HL-60/S4 treated with phorbol 12-myristate 13-acetate at 8.2 ng/mL for 4 days and 3 days (cell line): ENCODE results near the gene RAB43.

Experiments
- in situ Hi-C: fragments of 300-500 bp; cut with MboI; formaldehyde crosslinking; loops from 2 replicates; pipeline ENCODE4 v1.15.0; 2022; ENCODE audit warnings: low sequenced_read_pairs

The RAB43 gene

DNA sequence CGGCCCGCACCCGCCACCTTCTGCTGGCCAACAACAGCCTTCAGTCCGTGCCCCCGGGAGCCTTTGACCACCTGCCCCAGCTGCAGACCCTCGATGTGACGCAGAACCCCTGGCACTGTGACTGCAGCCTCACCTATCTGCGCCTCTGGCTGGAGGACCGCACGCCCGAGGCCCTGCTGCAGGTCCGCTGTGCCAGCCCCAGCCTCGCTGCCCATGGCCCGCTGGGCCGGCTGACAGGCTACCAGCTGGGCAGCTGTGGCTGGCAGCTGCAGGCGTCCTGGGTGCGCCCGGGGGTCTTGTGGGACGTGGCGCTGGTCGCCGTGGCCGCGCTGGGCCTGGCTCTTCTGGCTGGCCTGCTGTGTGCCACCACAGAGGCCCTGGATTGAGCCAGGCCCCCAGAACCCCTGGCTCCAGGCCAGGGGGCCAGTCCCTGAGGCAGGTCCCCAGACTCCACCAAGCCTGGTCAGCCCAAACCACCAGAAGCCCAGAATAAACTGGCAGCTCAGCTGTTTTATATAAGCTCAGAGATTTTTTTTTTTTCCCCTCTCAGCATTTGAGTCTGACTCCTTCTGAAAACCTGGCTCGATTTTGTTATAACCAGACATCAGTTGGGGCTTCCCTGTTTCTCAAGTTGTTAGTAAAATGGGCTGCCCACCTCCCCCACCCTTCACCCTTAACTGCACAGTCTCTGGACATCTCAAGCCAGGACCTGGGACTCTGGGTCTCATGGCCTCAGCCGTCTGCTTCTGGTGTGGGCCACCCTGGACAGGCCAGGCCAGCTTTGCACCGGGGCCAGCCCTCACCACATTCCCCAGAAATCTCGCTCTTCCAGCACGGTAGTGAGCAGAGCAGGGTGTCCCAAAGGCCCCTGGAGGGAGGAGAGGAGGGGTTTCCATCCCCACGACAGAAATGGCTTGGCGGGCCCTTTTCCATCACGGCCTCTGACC lies 59.4 kb downstream of the RAB43 start:
- in situ Hi-C loops, result no loop called here

- in situ Hi-C loops, result no loop called here
These were observed 60.3 kb downstream of the RAB43 start for GRCh38 chr3:129061023-129061887.

GRCh38 chr3:129060276-129061022 lies 61.2 kb downstream of the RAB43 start, which contains the start of gene GP9:
GP9 (plus strand) TSS chr3:129060779; CDS start chr3:129061740, 961 bp downstream.
- in situ Hi-C loops, result no loop called here

- in situ Hi-C loops, result no loop called here
These were observed 62.2 kb downstream of the RAB43 start for GRCh38 chr3:129059311-129059958.

DNA sequence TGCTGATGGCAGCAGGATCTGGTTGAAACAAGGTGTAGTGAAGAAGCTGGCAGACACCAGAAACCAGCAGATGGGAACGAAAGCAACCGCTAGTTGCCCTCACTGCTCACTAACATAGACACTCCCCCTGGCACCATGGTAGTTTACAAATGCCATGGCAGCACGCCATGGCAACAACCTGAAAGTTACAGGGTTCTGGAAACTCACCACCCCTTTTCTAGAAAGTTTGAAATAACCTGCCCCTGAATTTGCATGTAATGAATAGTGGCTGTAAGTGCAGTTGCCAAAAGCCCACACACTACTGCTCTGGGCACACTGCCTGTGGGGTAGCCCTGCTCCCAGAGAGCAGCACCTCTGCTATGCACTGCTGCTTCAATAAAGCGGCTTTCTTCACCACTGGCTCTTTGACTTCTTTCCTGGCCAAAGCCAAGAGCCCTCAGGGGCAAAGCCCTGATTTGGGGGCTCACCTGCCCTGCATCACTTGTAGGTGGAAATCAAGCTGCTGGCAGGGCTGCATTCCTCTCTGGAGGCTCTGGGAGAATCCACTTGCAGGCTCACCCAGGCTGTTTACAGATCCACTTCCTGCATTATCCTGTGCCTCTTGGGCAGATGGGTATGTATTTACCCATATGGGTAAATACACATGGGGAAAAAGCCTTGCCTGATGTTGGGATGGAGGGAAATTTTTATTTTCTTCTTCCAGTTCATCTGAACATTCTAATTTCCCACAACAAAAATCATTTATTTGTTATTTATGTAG lies 63.0 kb downstream of the RAB43 start:
- in situ Hi-C loops, result no loop called here

DNA sequence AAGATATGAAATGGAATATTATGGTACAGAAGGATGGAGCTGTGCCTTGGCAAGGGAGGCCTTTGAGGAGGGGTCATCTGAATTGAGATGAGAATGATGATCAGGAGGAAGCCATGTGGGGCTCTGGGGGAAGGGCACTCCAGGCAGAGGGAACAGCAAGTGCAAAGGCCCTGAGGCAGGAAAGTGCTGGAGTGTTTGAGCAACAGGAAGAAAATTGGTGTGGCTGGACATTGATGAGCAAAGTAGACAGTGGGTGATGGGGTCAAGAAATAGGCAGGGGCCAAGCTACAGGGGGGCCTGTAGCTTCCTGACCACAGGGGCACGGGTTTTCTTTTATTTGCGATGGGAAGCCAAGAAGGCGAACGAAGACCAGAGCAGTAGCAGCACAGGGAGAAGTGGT lies 64.4 kb downstream of the RAB43 start:
- in situ Hi-C loops, result no loop called here

GRCh38 chr3:129056451-129057173 lies 65.0 kb downstream of the RAB43 start:
- in situ Hi-C loops, result no loop called here

DNA sequence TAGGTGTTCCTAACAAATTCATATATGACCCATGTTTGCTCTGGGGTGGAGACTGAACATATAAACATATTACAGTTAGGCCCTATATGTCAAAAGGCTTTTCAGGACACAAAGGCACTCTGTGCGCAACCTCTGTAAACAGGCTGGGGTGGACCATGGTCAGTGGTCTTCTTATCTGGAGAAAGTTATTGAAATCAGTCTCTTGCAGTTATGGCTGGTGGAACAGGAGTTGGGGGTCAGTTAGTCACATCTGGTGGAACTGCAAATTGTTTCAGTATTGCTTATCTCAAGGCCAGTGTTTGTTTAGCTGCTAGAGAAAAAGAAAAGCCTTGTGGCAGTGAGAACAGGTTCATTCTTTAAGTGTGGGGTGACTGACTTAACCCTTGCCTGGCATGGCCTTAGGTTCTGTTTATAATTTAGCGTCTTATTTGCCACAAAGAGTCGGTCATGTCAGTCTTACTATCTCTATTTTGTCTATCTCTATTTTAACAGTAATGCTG lies 66.9 kb downstream of the RAB43 start:
- in situ Hi-C loops, result no loop called here

GRCh38 chr3:129052675-129053074 lies 68.9 kb downstream of the RAB43 start:
- in situ Hi-C loops, result no loop called here

DNA sequence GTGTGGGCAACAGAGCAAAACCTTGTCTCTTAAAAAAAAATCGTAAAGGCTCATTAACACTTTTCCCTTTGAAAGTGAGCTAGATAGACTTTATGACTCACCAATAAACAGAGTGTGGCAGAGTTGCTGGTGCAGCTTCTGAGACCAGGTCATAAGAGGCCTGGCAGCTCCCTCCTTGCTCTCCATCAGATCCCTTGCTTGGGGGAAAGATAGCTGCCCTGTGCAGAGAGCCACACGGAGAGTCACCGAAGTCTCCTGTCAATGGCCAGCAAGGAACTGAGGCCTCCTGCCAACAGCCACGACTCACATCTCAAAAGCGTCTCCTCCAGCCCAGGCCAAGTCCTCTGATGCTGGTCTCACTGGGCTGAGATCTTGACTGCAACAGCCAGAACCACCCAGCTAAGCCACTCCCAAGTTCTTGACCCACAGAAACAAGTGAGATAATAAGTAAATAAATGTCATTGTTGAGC lies 69.7 kb downstream of the RAB43 start:
- in situ Hi-C loops, result no loop called here

DNA sequence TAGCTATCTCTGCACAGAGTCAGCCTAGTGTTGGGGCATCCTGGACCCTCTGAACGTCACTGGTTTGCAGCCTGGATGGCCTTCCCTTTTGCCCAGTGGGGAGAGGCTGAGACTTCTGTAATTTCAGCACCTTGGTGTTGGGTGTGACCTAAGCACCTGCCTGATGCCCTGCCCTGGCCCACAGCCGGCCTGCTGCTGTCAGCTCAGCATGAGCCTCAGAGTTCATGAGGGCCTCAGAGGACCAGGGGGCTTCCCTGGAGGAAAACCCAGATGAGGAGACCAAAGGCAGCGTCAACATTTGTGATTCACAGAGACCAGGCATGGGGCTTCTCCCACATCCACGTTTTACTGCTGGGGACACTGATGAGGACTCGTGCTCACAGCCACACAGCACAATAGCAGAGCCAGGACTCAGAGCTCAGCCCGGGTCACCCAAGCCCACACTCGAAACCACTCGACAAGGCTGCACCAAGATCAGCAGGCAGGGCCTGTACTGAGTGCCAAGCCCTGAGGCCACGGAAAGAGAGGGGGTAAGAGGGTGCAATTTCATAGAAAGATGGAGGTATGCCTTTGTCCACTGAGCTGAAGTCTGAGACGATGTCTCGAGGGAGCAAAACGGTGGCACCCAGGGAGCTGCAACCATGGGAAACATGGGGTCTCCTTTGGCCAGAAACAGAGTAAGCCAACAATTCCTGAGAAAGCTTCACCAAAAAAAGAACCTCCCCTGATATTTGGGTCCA lies 70.9 kb downstream of the RAB43 start:
- in situ Hi-C loops, result no loop called here

DNA sequence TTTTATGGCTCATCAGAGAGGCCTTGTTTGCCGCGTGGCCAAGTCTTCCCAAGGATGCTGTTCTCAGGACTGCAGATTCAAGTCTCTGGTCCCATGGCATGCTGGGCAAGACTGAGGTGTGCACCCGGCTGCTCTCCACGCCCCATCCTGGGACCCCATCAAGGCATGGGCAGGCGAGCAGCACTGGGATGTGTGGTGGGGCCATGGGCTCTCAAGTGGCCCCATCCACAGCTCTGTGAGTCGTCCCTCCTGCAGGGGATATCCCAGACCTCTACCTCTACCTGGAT lies 74.1 kb downstream of the RAB43 start:
- in situ Hi-C loops, result no loop called here

GRCh38 chr3:129046732-129047552 lies 74.7 kb downstream of the RAB43 start:
- in situ Hi-C loops, result no loop called here

DNA sequence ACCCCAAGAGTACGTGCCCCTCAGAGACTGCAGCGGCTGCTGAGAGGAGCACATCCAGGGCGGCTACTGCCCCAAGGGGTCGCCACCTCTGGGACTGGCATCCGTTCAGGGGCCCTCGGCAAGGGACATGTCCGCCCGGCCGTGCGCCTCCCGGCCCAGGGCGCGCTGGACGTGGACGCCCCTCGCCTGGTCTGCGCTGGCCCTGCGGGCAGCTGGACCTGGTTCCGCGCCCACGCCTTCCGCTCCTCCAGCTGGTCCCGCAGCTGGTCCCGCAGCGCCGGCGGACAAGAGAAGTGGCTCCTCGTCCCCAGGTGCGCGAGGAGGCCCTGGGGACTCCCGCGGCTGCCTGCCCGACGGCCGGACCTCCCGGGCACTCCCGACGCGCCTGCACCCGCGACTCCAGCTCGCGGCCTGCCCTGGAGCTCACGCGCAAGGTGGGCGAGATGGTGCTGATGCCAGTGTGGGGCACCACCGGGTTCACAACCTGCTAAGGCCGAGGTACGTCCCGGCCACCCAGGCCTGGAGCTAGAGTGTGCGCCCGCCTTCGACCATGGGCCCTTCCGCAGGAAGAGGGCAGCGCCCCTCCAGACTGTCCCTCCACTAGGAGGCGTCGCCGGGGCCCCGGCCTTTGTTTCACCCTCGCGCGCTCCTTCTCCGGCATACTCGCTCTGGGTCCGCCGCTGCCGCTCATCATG lies 75.4 kb downstream of the RAB43 start:
- in situ Hi-C loops, result no loop called here

DNA sequence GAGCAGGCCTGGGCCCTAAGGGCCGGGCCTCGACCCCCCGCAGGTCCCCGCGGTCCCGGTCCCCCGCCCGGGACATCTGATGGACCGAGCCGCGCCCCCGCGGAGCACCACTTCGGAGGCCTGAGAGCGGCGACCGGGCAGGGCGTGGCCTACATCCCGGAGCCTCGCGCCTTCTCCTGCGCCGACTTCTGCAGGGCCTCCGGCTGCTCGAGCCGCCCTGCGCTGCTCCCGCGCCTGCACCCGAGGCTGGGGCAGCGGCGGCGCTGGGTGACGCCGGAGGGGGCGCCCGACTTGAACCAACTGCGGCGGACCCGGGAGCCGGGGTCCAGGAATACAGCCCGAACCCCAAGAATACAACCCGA lies 75.9 kb downstream of the RAB43 start:
- in situ Hi-C loops, result no loop called here

GRCh38 chr3:129040579-129041300 lies 80.9 kb downstream of the RAB43 start:
- in situ Hi-C loops, result no loop called here

GRCh38 chr3:129040039-129040336 lies 81.6 kb downstream of the RAB43 start:
- in situ Hi-C loops, result no loop called here
